ENCODE data around the gene ZNF79.

The ZNF79 gene

GRCh38 chr9:127485995-127486394 lies 61.8 kb downstream of the ZNF79 start:
- Histone ChIP-seq H3K4me3 (ENCODE audit: low read length in 2 of 2) (no peak overlapping the region), H3K27me3 (ENCODE audit: control insufficient read depth in 1 of 2, insufficient read depth in 2 of 2, low read length in 2 of 2) (no peaks in the 10 kb centered on the region), H3K9ac (ENCODE audit: low read length in 2 of 2) (no peak overlapping the region), H3K4me1 (ENCODE audit: control insufficient read depth, insufficient read depth, low read length) (no peaks in the 10 kb centered on the region), H3K36me3 (ENCODE audit: control insufficient read depth in 2 of 2, insufficient read depth in 2 of 2, low read length in 2 of 2) (peaks cover 42 to 47% of the 10 kb centered on the region in 2 donors), H3K27ac (ENCODE audit: low read length) (no peak overlapping the region), H3K9me3 (ENCODE audit: control insufficient read depth in 2 of 2, low read length in 2 of 2) (no peaks in the 10 kb centered on the region)

GRCh38 chr9:127488946-127489345 lies 64.8 kb downstream of the ZNF79 start:
- H3K4me3 ChIP-seq (ENCODE audit: low read length in 2 of 2) = no peak overlapping the region
- H3K27ac ChIP-seq (ENCODE audit: low read length) = no peak overlapping the region
- H3K9me3 ChIP-seq (ENCODE audit: control insufficient read depth in 2 of 2, low read length in 2 of 2) = no peaks in the 10 kb centered on the region
- H3K9ac ChIP-seq (ENCODE audit: low read length in 2 of 2) = no peak overlapping the region
- H3K36me3 ChIP-seq (ENCODE audit: control insufficient read depth in 2 of 2, insufficient read depth in 2 of 2, low read length in 2 of 2) = peaks cover 37 to 56% of the 10 kb centered on the region in 2 donors
- no peaks in the 10 kb centered on the region for H3K4me1 ChIP-seq (ENCODE audit: control insufficient read depth, insufficient read depth, low read length)
- H3K27me3 ChIP-seq (ENCODE audit: control insufficient read depth in 1 of 2, insufficient read depth in 2 of 2, low read length in 2 of 2) = no peaks in the 10 kb centered on the region

GRCh38 chr9:127489471-127490115 lies 65.4 kb downstream of the ZNF79 start:
- peaks cover 37 to 58% of the 10 kb centered on the region in 2 donors for H3K36me3 ChIP-seq (ENCODE audit: control insufficient read depth in 2 of 2, insufficient read depth in 2 of 2, low read length in 2 of 2)

GRCh38 chr9:127490535-127491230 lies 66.5 kb downstream of the ZNF79 start:
- Histone ChIP-seq H3K4me3 (ENCODE audit: low read length in 2 of 2) (no peak overlapping the region), H3K4me1 (ENCODE audit: control insufficient read depth, insufficient read depth, low read length) (peaks cover 7% of the 10 kb centered on the region), H3K27ac (ENCODE audit: low read length) (no peak overlapping the region), H3K27me3 (ENCODE audit: control insufficient read depth in 1 of 2, insufficient read depth in 2 of 2, low read length in 2 of 2) (no peaks in the 10 kb centered on the region), H3K9me3 (ENCODE audit: control insufficient read depth in 2 of 2, low read length in 2 of 2) (no peaks in the 10 kb centered on the region), H3K9ac (ENCODE audit: low read length in 2 of 2) (no peak overlapping the region), H3K36me3 (ENCODE audit: control insufficient read depth in 2 of 2, insufficient read depth in 2 of 2, low read length in 2 of 2) (peaks cover 36 to 58% of the 10 kb centered on the region in 2 donors)

More at GRCh38 chr9:127489471-127490115, 65.4 kb downstream of the ZNF79 start:
- Histone ChIP-seq H3K4me1 (ENCODE audit: control insufficient read depth, insufficient read depth, low read length) (no peaks in the 10 kb centered on the region), H3K4me3 (ENCODE audit: low read length in 2 of 2) (no peak overlapping the region), H3K27ac (ENCODE audit: low read length) (no peak overlapping the region), H3K27me3 (ENCODE audit: control insufficient read depth in 1 of 2, insufficient read depth in 2 of 2, low read length in 2 of 2) (no peaks in the 10 kb centered on the region), H3K9ac (ENCODE audit: low read length in 2 of 2) (no peak overlapping the region), H3K9me3 (ENCODE audit: control insufficient read depth in 2 of 2, low read length in 2 of 2) (no peaks in the 10 kb centered on the region)

GRCh38 chr9:127491516-127491915 lies 67.3 kb downstream of the ZNF79 start:
- H3K36me3 ChIP-seq (ENCODE audit: control insufficient read depth in 2 of 2, insufficient read depth in 2 of 2, low read length in 2 of 2) = peaks cover 36 to 56% of the 10 kb centered on the region in 2 donors
- H3K4me3 ChIP-seq (ENCODE audit: low read length in 2 of 2) = no peak overlapping the region
- no peak overlapping the region for H3K9ac ChIP-seq (ENCODE audit: low read length in 2 of 2)
- peaks cover 9% of the 10 kb centered on the region for H3K4me1 ChIP-seq (ENCODE audit: control insufficient read depth, insufficient read depth, low read length)
- H3K9me3 ChIP-seq (ENCODE audit: control insufficient read depth in 2 of 2, low read length in 2 of 2) = no peaks in the 10 kb centered on the region
- H3K27ac ChIP-seq (ENCODE audit: low read length) = no peak overlapping the region
- no peaks in the 10 kb centered on the region for H3K27me3 ChIP-seq (ENCODE audit: control insufficient read depth in 1 of 2, insufficient read depth in 2 of 2, low read length in 2 of 2)

- H3K27ac ChIP-seq (ENCODE audit: low read length) = no peak overlapping the region
- H3K9me3 ChIP-seq (ENCODE audit: control insufficient read depth in 2 of 2, low read length in 2 of 2) = no peaks in the 10 kb centered on the region
- peaks cover 9% of the 10 kb centered on the region for H3K4me1 ChIP-seq (ENCODE audit: control insufficient read depth, insufficient read depth, low read length)
- H3K27me3 ChIP-seq (ENCODE audit: control insufficient read depth in 1 of 2, insufficient read depth in 2 of 2, low read length in 2 of 2) = no peaks in the 10 kb centered on the region
- H3K9ac ChIP-seq (ENCODE audit: low read length in 2 of 2) = no peak overlapping the region
- H3K36me3 ChIP-seq (ENCODE audit: control insufficient read depth in 2 of 2, insufficient read depth in 2 of 2, low read length in 2 of 2) = peaks cover 38 to 59% of the 10 kb centered on the region in 2 donors
- H3K4me3 ChIP-seq (ENCODE audit: low read length in 2 of 2) = no peak overlapping the region
These were observed 68.4 kb downstream of the ZNF79 start for GRCh38 chr9:127492616-127493015.

- Histone ChIP-seq H3K4me1 (ENCODE audit: control insufficient read depth, insufficient read depth, low read length) (peaks cover 9% of the 10 kb centered on the region), H3K9me3 (ENCODE audit: control insufficient read depth in 2 of 2, low read length in 2 of 2) (no peaks in the 10 kb centered on the region), H3K4me3 (ENCODE audit: low read length in 2 of 2) (no peak overlapping the region), H3K27ac (ENCODE audit: low read length) (no peak overlapping the region), H3K27me3 (ENCODE audit: control insufficient read depth in 1 of 2, insufficient read depth in 2 of 2, low read length in 2 of 2) (no peaks in the 10 kb centered on the region), H3K36me3 (ENCODE audit: control insufficient read depth in 2 of 2, insufficient read depth in 2 of 2, low read length in 2 of 2) (peaks cover 39 to 63% of the 10 kb centered on the region in 2 donors), H3K9ac (ENCODE audit: low read length in 2 of 2) (no peak overlapping the region)
These were observed 69.6 kb downstream of the ZNF79 start for GRCh38 chr9:127493592-127494303.

GRCh38 chr9:127494304-127494702 lies 70.1 kb downstream of the ZNF79 start:
- Histone ChIP-seq H3K27ac (ENCODE audit: low read length) (peak overlapping the region; percentile 71), H3K4me3 (ENCODE audit: low read length in 2 of 2) (no peak overlapping the region), H3K27me3 (ENCODE audit: control insufficient read depth in 1 of 2, insufficient read depth in 2 of 2, low read length in 2 of 2) (no peaks in the 10 kb centered on the region), H3K4me1 (ENCODE audit: control insufficient read depth, insufficient read depth, low read length) (peaks cover 9% of the 10 kb centered on the region), H3K36me3 (ENCODE audit: control insufficient read depth in 2 of 2, insufficient read depth in 2 of 2, low read length in 2 of 2) (peaks cover 35 to 57% of the 10 kb centered on the region in 2 donors), H3K9me3 (ENCODE audit: control insufficient read depth in 2 of 2, low read length in 2 of 2) (no peaks in the 10 kb centered on the region), H3K9ac (ENCODE audit: low read length in 2 of 2) (no peak overlapping the region)

Data from stomach smooth muscle (tissue), 2 donors.